Keratinocyte (primary cell): Measurements from ENCODE around the gene DTX4. TPM values are rescaled to one million over a fixed set of nuclear protein-coding genes. Genes with fewer than 3 reads are reported as not detected.

Experiments
- DNase-seq: peaks from one replicate; pipeline ENCODE4 v3.0.0-alpha.2; 2011; ENCODE audit warnings: low read depth, missing footprints, low spot score
- FAIRE-seq: peaks from 2 replicates; lab custom pipeline; 2011; peaks lifted over from hg19 to GRCh38; lab: Jason Lieb, UNC
- H2AFZ ChIP-seq: 2 replicates; pipeline ENCODE4 v1.6.0; 2012; ENCODE audit warnings: low read length, control low read depth, inconsistent platforms; ENCODE audit not compliant: control insufficient read depth
- H3K27ac ChIP-seq: 2 replicates; pipeline ENCODE4 v1.5.1; 2011; ENCODE audit warnings: low read length; ENCODE audit not compliant: control insufficient read depth, insufficient read depth
- H3K27me3 ChIP-seq: 3 replicates; pipeline ENCODE4 v1.6.0; 2011; ENCODE audit warnings: low read length; ENCODE audit not compliant: control insufficient read depth, insufficient read depth; ENCODE audit errors: extremely low read depth
- H3K36me3 ChIP-seq, 2 experiments: 2 replicates in 1 of 2; 3 replicates in 1 of 2; pipeline ENCODE4 v1.5.1; 2011; ENCODE audit warnings: low read length in 2 of 2, mild to moderate bottlenecking in 1 of 2; ENCODE audit not compliant: control insufficient read depth in 2 of 2, insufficient read depth in 2 of 2; ENCODE audit errors: extremely low read depth in 1 of 2
- H3K4me1 ChIP-seq: 3 replicates; pipeline ENCODE4 v1.5.1; 2011; ENCODE audit warnings: low read length; ENCODE audit not compliant: control insufficient read depth, insufficient read depth; ENCODE audit errors: extremely low read depth
- H3K4me2 ChIP-seq: 3 replicates; pipeline ENCODE4 v1.6.0; 2011; ENCODE audit warnings: low read depth, low read length; ENCODE audit not compliant: control insufficient read depth, insufficient read depth; ENCODE audit errors: extremely low read depth
- H3K4me3 ChIP-seq, 3 experiments: fragments of 200-600 bp in 1 of 3; sonication (generic) in 1 of 3; 2 replicates in 2 of 3; 3 replicates in 1 of 3; pipeline ENCODE4 v1.5.1; 2011 to 2016; ENCODE audit warnings: low read length in 3 of 3, mild to moderate bottlenecking in 3 of 3, control low read depth in 2 of 3, inconsistent platforms in 1 of 3, low read depth in 1 of 3, mixed read lengths in 1 of 3, mixed run types in 1 of 3, moderate library complexity in 1 of 3; ENCODE audit not compliant: control insufficient read depth in 2 of 3, insufficient read depth in 2 of 3; ENCODE audit errors: extremely low read depth in 1 of 3
- H3K79me2 ChIP-seq: 2 replicates; pipeline ENCODE4 v1.6.0; 2012; ENCODE audit warnings: low read length; ENCODE audit not compliant: control insufficient read depth, insufficient read depth
- H3K9ac ChIP-seq: 3 replicates; pipeline ENCODE4 v1.6.0; 2011; ENCODE audit warnings: low read length; ENCODE audit not compliant: control insufficient read depth, insufficient read depth; ENCODE audit errors: extremely low read depth
- H3K9me1 ChIP-seq: 3 replicates; pipeline ENCODE4 v1.6.0; 2011; ENCODE audit warnings: low read length; ENCODE audit not compliant: control insufficient read depth, insufficient read depth; ENCODE audit errors: extremely low read depth
- H3K9me3 ChIP-seq: 2 replicates; pipeline ENCODE4 v1.5.1; 2012; ENCODE audit warnings: low read depth, low read length; ENCODE audit not compliant: control insufficient read depth
- H4K20me1 ChIP-seq: 3 replicates; pipeline ENCODE4 v1.6.0; 2011; ENCODE audit warnings: low read length; ENCODE audit not compliant: control insufficient read depth, insufficient read depth; ENCODE audit errors: extremely low read depth
- EZH2 ChIP-seq: IDR thresholded peaks from one replicate; pipeline ENCODE4 v1.6.1; 2012; ENCODE audit warnings: inconsistent platforms, mild to moderate bottlenecking, low read length, moderate library complexity
- dilution Hi-C: fragments of 300-500 bp; cut with MboI; formaldehyde crosslinking; loops from one replicate; pipeline ENCODE4 v1.7.0; 2020; ENCODE audit warnings: low sequenced_read_pairs; ENCODE audit not compliant: extremely low pct_ligation_motif_present
- polyA plus RNA-seq, 5 experiments: library from polyadenylated mRNA; depleted of rRNA in 3 of 5; stranded (reverse) in 3 of 5; stranded (forward) in 1 of 5; unstranded in 1 of 5; fragments of >200 nt; gene quantifications; 1 replicate in 1 of 5; 2 replicates in 3 of 5; 3 replicates in 1 of 5; pipeline versions ENCODE4 v1.2.1 to v1.2.3, GENCODE V29; 2011 to 2012; ENCODE audit warnings: missing spikeins in 2 of 5, low read depth in 1 of 5, low replicate concordance in 1 of 5
- TF ChIP-seq, protein P1 (sequence below), 3 experiments: IDR thresholded peaks in 1 of 3; conservative IDR thresholded peaks in 1 of 3; optimal IDR thresholded peaks in 1 of 3; 2 replicates in 2 of 3; 3 replicates in 1 of 3; pipeline versions ENCODE3 to v1.5.1; 2011; ENCODE audit warnings: low read length in 3 of 3, mild to moderate bottlenecking in 3 of 3, moderate library complexity in 2 of 3, control low read depth in 1 of 3, inconsistent platforms in 1 of 3; ENCODE audit not compliant: insufficient read depth in 2 of 3; ENCODE audit errors: extremely low read depth in 1 of 3

The DTX4 gene
- polyA plus RNA-seq, 1 donor (not counting 4 experiments of a cell fraction or from before 2014, with no cell fraction given), result 1.6 TPM

DNA sequence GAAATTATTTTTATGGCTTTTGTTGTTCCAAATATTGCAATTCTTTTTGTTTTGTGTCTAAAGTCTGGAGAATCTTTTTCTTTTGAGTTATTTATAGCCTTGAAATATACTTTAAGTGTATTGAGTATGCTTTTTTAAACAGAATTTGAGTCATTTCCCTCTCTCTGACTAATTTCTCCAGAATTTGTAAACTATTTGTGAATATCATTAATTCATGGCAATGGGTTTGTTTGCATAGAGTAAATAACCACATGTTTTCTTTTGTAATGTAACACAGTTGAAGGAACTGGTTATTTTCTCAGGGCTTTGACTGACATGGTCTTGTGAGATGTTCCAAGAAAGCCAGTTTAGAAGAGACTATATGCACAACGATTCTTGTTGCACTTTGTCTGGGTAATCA, 71.7 kb downstream of the DTX4 start:
- H3K27ac ChIP-seq, result no peak overlapping the region
- no peaks in the 10 kb centered on the region for H3K9me3 ChIP-seq
- H3K4me3 ChIP-seq, result no peak overlapping the region
- FAIRE-seq (no peak), DNase-seq (no peak)
- H3K4me2 ChIP-seq, result no peak overlapping the region
- no peaks in the 10 kb centered on the region for H3K79me2 ChIP-seq
- H3K9ac ChIP-seq, result no peak overlapping the region
- no peaks in the 10 kb centered on the region for H3K9me1 ChIP-seq
- H3K27me3 ChIP-seq, result no peaks in the 10 kb centered on the region
- TF ChIP-seq, protein P1, sequence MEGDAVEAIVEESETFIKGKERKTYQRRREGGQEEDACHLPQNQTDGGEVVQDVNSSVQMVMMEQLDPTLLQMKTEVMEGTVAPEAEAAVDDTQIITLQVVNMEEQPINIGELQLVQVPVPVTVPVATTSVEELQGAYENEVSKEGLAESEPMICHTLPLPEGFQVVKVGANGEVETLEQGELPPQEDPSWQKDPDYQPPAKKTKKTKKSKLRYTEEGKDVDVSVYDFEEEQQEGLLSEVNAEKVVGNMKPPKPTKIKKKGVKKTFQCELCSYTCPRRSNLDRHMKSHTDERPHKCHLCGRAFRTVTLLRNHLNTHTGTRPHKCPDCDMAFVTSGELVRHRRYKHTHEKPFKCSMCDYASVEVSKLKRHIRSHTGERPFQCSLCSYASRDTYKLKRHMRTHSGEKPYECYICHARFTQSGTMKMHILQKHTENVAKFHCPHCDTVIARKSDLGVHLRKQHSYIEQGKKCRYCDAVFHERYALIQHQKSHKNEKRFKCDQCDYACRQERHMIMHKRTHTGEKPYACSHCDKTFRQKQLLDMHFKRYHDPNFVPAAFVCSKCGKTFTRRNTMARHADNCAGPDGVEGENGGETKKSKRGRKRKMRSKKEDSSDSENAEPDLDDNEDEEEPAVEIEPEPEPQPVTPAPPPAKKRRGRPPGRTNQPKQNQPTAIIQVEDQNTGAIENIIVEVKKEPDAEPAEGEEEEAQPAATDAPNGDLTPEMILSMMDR (optimal IDR thresholded peaks at IDR 0.05 in 1 of 3, IDR thresholded peaks at IDR 0.05 in 1 of 3, conservative IDR thresholded peaks at IDR 0.05 in 1 of 3; ENCODE audit: extremely low read depth in 1 of 3, insufficient read depth in 2 of 3, low read length in 3 of 3), result no peak
- no peak for TF ChIP-seq EZH2
- no peak overlapping the region for H2AFZ ChIP-seq
- H3K36me3 ChIP-seq, result no peaks in the 10 kb centered on the region
- no peaks in the 10 kb centered on the region for H3K4me1 ChIP-seq
- no peaks in the 10 kb centered on the region for H4K20me1 ChIP-seq
- dilution Hi-C loops, result no loop called here

DNA sequence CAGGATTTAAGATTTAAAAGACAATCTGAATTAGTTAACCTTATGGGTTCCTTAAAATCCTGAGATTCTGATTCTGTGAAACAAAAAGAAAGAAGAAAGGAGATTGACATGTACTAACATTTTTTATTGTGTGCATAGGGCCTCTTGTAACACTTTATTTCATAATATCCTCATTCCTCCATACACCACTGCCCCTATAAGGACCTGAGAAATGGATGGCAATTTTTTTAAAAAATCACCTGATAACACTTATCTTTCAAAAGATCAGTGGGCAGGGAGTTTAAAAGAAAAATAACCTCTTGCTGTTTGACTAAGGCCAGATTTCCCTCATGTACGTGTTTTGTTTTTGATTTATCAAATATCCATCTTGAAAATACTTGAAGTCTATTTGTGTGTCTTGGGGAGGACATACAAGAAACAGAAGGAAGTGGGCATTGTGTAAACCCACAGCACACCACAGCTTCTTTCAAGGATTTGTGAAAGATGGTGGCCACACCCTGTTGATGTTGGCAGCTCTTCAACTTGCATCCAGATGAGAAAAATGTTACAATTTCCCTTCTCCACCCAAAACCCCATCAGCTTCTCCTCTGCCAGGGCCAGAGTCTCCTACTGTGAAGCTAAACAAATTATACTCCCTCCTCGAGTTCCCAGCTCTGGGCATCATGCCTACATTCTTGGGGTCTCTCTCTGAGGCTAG, 75.7 kb downstream of the DTX4 start:
- DNase-seq (no peak), FAIRE-seq (no peak)
- Histone ChIP-seq H3K36me3 (no peaks in the 10 kb centered on the region), H3K79me2 (no peaks in the 10 kb centered on the region), H3K4me2 (no peak overlapping the region), H3K9me3 (no peaks in the 10 kb centered on the region), H3K9me1 (no peaks in the 10 kb centered on the region), H4K20me1 (no peaks in the 10 kb centered on the region), H3K4me3 (no peak overlapping the region), H3K27me3 (no peaks in the 10 kb centered on the region), H3K4me1 (no peaks in the 10 kb centered on the region), H3K9ac (no peak overlapping the region), H2AFZ (no peak overlapping the region), H3K27ac (no peak overlapping the region)
- TF ChIP-seq, protein P1 (optimal IDR thresholded peaks at IDR 0.05 in 1 of 3, IDR thresholded peaks at IDR 0.05 in 1 of 3, conservative IDR thresholded peaks at IDR 0.05 in 1 of 3; ENCODE audit: extremely low read depth in 1 of 3, insufficient read depth in 2 of 3, low read length in 3 of 3), result no peak
- TF ChIP-seq EZH2, result no peak
- dilution Hi-C loops, result no loop called here
